IMR-90 (cell line): ENCODE results near the gene DCHS2. TPM values are rescaled to one million over a fixed set of nuclear protein-coding genes. Genes with fewer than 3 reads are reported as not detected.

Experiments
- ATAC-seq: fragments of 200-7000 bp; cut with Tn5 transposase; 2 replicates; pipeline ENCODE4 v1.9.1; 2020; ENCODE audit warnings: low read depth, mild to moderate bottlenecking, moderate library complexity
- BruUV-seq: library from RNA; stranded (reverse); fragments of 400-500 nt; replicated peaks from 2 replicates; lab custom pipeline; 2021; lab: Mats Ljungman, UMichigan
- CTCF ChIA-PET: fragments of 300-600 bp; formaldehyde crosslinking; extraction: SDS; loops from one replicate; lab custom pipeline; 2021; ENCODE audit warnings: antibody characterized with exemption; lab: Yijun Ruan, JAX
- POLR2A ChIA-PET: fragments of 300-600 bp; sonication (Branson Sonifier 250); formaldehyde crosslinking; loops from one replicate; lab custom pipeline; 2022; ENCODE audit warnings: antibody characterized with exemption; ENCODE audit not compliant: unreplicated experiment; lab: Charles Lee
- DNase-seq: peaks from one replicate; pipeline ENCODE4 v3.0.0; 2013
- H2AFZ ChIP-seq: replicated peaks from 2 replicates; pipeline ENCODE3; 2013; ENCODE audit warnings: low read length, mild to moderate bottlenecking; ENCODE audit not compliant: poor library complexity
- H2AK5ac ChIP-seq: 2 replicates; pipeline ENCODE4 v1.6.1; 2013; ENCODE audit warnings: low read depth, low read length, inconsistent platforms
- H2AK9ac ChIP-seq: replicated peaks from 2 replicates; pipeline ENCODE3; 2013; ENCODE audit warnings: mild to moderate bottlenecking, low read depth, low read length, moderate library complexity; ENCODE audit not compliant: poor library complexity
- H2BK120ac ChIP-seq: 2 replicates; pipeline ENCODE4 v1.6.1; 2013; ENCODE audit warnings: low read depth, low read length, inconsistent platforms
- H2BK15ac ChIP-seq: 3 replicates; pipeline ENCODE4 v1.6.1; 2013; ENCODE audit warnings: low read depth, low read length, inconsistent platforms
- H2BK20ac ChIP-seq: 2 replicates; pipeline ENCODE4 v1.6.1; 2013; ENCODE audit warnings: low read depth, mild to moderate bottlenecking, inconsistent platforms, low read length, moderate library complexity
- H2BK5ac ChIP-seq: 2 replicates; pipeline ENCODE4 v1.6.1; 2013; ENCODE audit warnings: mild to moderate bottlenecking, low read depth, low read length, inconsistent platforms; ENCODE audit not compliant: poor library complexity, severe bottlenecking
- H3K14ac ChIP-seq: replicated peaks from 2 replicates; pipeline ENCODE4 v1.6.1; 2013; ENCODE audit warnings: low read depth, low read length, inconsistent platforms
- H3K18ac ChIP-seq: 2 replicates; pipeline ENCODE4 v1.6.1; 2013; ENCODE audit warnings: low read depth, low read length, control low read depth
- H3K23ac ChIP-seq: 2 replicates; pipeline ENCODE4 v1.6.1; 2013; ENCODE audit warnings: low read depth, low read length, inconsistent platforms
- H3K27ac ChIP-seq: 2 replicates; pipeline ENCODE4 v1.5.1; 2013; ENCODE audit warnings: mild to moderate bottlenecking, control low read depth, low read length; ENCODE audit not compliant: insufficient read depth
- H3K27me3 ChIP-seq: 2 replicates; pipeline ENCODE4 v1.6.1; 2013; ENCODE audit warnings: low read length; ENCODE audit not compliant: control insufficient read depth, insufficient read depth
- H3K36me3 ChIP-seq: 2 replicates; pipeline ENCODE4 v1.6.1; 2013; ENCODE audit warnings: low read length, mixed read lengths; ENCODE audit not compliant: control insufficient read depth, insufficient read depth
- H3K4ac ChIP-seq: 2 replicates; pipeline ENCODE4 v1.6.1; 2013; ENCODE audit warnings: low read depth, low read length, inconsistent platforms
- H3K4me1 ChIP-seq: 2 replicates; pipeline ENCODE4 v1.6.1; 2013; ENCODE audit warnings: low read length, mixed read lengths; ENCODE audit not compliant: control insufficient read depth, insufficient read depth
- H3K4me2 ChIP-seq: 2 replicates; pipeline ENCODE4 v1.6.1; 2013; ENCODE audit warnings: low read depth, mild to moderate bottlenecking, control low read depth, low read length, moderate library complexity
- H3K4me3 ChIP-seq: 2 replicates; pipeline ENCODE4 v1.5.1; 2013; ENCODE audit warnings: low read depth, mild to moderate bottlenecking, control low read depth, low read length, moderate library complexity; ENCODE audit not compliant: insufficient read depth
- H3K56ac ChIP-seq: 2 replicates; pipeline ENCODE4 v1.6.1; 2013; ENCODE audit warnings: low read length, inconsistent platforms; ENCODE audit not compliant: insufficient read depth; ENCODE audit errors: extremely low read depth
- H3K79me1 ChIP-seq, 2 experiments: 2 replicates each; pipeline ENCODE4 v1.6.1; 2013; ENCODE audit warnings: low read length in 2 of 2, inconsistent platforms in 1 of 2, low read depth in 1 of 2
- H3K9ac ChIP-seq: 2 replicates; pipeline ENCODE4 v1.6.1; 2013; ENCODE audit warnings: low read depth, low read length, control low read depth
- H3K9me1 ChIP-seq: 2 replicates; pipeline ENCODE4 v1.6.1; 2013; ENCODE audit warnings: low read length, inconsistent platforms; ENCODE audit not compliant: insufficient read depth
- H3K9me3 ChIP-seq: 2 replicates; pipeline ENCODE4 v1.6.1; 2013; ENCODE audit warnings: low read length; ENCODE audit not compliant: control insufficient read depth, insufficient read depth
- H4K20me1 ChIP-seq: 2 replicates; pipeline ENCODE4 v1.6.1; 2013; ENCODE audit warnings: low read length, inconsistent platforms; ENCODE audit not compliant: insufficient read depth
- H4K5ac ChIP-seq: 2 replicates; pipeline ENCODE4 v1.6.1; 2013; ENCODE audit warnings: mild to moderate bottlenecking, low read depth, low read length, control low read depth
- H4K8ac ChIP-seq, 2 experiments: 2 replicates each; pipeline ENCODE4 v1.6.1; 2013; ENCODE audit warnings: low read depth in 2 of 2, low read length in 2 of 2, control low read depth in 1 of 2, inconsistent platforms in 1 of 2
- H4K91ac ChIP-seq: 2 replicates; pipeline ENCODE4 v1.6.1; 2013; ENCODE audit warnings: low read depth, low read length, inconsistent platforms; ENCODE audit not compliant: insufficient read depth
- BHLHE40 ChIP-seq: fragments of 150-350 bp; IDR thresholded peaks from 2 replicates; pipeline ENCODE4 v1.6.1; 2016; ENCODE audit warnings: mild to moderate bottlenecking, low read depth, low read length
- CEBPB ChIP-seq: IDR thresholded peaks from 2 replicates; pipeline ENCODE4 v1.6.1; 2012; ENCODE audit warnings: low read depth, low read length, improper control_type of control experiment
- FOS ChIP-seq: fragments of 150-350 bp; IDR thresholded peaks from 2 replicates; pipeline ENCODE4 v1.6.1; 2016; ENCODE audit warnings: low read depth, low read length
- MAFK ChIP-seq: IDR thresholded peaks from 2 replicates; pipeline ENCODE4 v1.6.1; 2012; ENCODE audit warnings: low read depth, low read length, improper control_type of control experiment
- MAZ ChIP-seq: IDR thresholded peaks from 2 replicates; pipeline ENCODE4 v1.6.1; 2012; ENCODE audit warnings: low read depth, mild to moderate bottlenecking, low read length, improper control_type of control experiment, moderate library complexity, borderline replicate concordance
- MXI1 ChIP-seq: IDR thresholded peaks from 2 replicates; pipeline ENCODE4 v1.6.1; 2012; ENCODE audit warnings: low read depth, mild to moderate bottlenecking, low read length, moderate library complexity, borderline replicate concordance
- NFE2L2 ChIP-seq: fragments of 150-350 bp; IDR thresholded peaks from 2 replicates; pipeline ENCODE4 v1.6.1; 2016; ENCODE audit warnings: low read depth, mild to moderate bottlenecking, low read length
- RAD21 ChIP-seq: IDR thresholded peaks from 2 replicates; pipeline ENCODE4 v1.6.1; 2012; ENCODE audit warnings: low read length, improper control_type of control experiment
- RCOR1 ChIP-seq: IDR thresholded peaks from 2 replicates; pipeline ENCODE4 v1.6.1; 2012; ENCODE audit warnings: mild to moderate bottlenecking, low read length, improper control_type of control experiment; ENCODE audit not compliant: insufficient replicate concordance
- RFX5 ChIP-seq: IDR thresholded peaks from 2 replicates; pipeline ENCODE4 v1.8.0; 2012; ENCODE audit warnings: low read depth, mild to moderate bottlenecking, low read length, moderate library complexity
- SMC3 ChIP-seq: fragments of 150-350 bp; IDR thresholded peaks from 2 replicates; pipeline ENCODE4 v1.6.1; 2016; ENCODE audit warnings: low read depth, mild to moderate bottlenecking, antibody characterized with exemption, low read length, moderate library complexity
- WGBS, 2 experiments: methylation state at CpG; one replicate each; pipeline versions ENCODE4 v1.1.5 to v1.1.7; 2013; ENCODE audit warnings: missing lambda C conversion rate in 2 of 2; ENCODE audit not compliant: insufficient read length in 1 of 2; ENCODE audit errors: extremely low coverage in 2 of 2; 5-methylcytosine and 5-hydroxymethylcytosine counted together
- dilution Hi-C: fragments of 300-500 bp; cut with HindIII; formaldehyde crosslinking; loops from one replicate; pipeline ENCODE4 v1.14.3; 2018; ENCODE audit warnings: low sequenced_read_pairs; ENCODE audit not compliant: unreplicated experiment
- in situ Hi-C: fragments of 300-500 bp; cut with MboI; formaldehyde crosslinking; loops from 3 replicates; pipeline ENCODE4 v1.14.3; 2019; ENCODE audit warnings: low sequenced_read_pairs, inconsistent platforms, mixed read lengths
- intact Hi-C: fragments of 100-400 bp; cut with micrococcal nuclease; formaldehyde crosslinking; loops from 2 replicates; pipeline ENCODE4 v1.10.0; 2022
- polyA plus RNA-seq, 3 experiments: library from polyadenylated mRNA; depleted of rRNA; stranded (reverse); fragments of >200 nt; gene quantifications; 2 replicates each; pipeline ENCODE4 v1.2.3, GENCODE V29; 2012; ENCODE audit warnings: low replicate concordance in 1 of 3
- total RNA-seq: library from RNA; depleted of rRNA; stranded (reverse); fragments of >200 nt; gene quantifications from 2 replicates; pipeline ENCODE4 v1.2.3, GENCODE V29; 2012
- TF ChIP-seq, protein P1 (sequence below): fragments of 150-350 bp; IDR thresholded peaks from 2 replicates; pipeline ENCODE4 v1.6.1; 2016; ENCODE audit warnings: low read depth, mild to moderate bottlenecking, low read length, moderate library complexity, borderline replicate concordance
- TF ChIP-seq, protein P2 (sequence below): fragments of 150-350 bp; IDR thresholded peaks from 2 replicates; pipeline ENCODE4 v1.6.1; 2017; ENCODE audit warnings: mild to moderate bottlenecking, antibody characterized with exemption, low read length, low read depth

Gene DCHS2
- total and polyA plus RNA-seq, 2 of the 4 experiments (the other 2 are of a cell fraction): not detected

DNA sequence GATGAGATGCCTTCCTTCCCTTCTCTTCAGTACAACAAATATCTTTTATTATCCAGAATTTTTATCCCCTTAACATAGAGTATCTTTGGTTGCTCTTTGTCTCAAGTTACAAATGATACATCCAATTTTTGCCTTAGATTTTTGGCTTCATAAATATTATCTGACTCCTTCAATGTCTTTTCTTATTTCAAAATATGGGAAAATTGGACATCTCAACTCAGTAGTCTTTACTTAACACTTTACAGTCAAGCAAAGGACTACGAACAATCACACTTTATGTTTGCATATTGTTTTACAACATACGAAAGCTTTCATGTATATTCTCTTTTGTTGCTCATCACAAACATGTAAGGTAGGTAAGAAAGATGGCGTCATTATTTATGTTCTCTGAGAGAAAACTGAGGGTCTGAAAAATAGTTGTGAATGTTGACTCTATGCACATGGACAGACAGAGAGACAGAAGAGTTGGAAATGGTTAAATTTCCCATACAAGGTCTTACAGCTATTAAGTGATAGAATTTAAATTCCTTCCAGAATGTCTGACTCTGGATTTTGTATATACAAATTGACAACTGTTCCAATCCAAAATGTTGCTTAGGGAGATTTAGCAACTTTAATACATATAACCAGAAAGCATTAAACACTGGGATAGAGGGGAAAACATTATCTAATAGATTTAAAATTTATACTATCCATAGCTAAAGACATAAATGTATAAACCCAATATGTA, 29.4 kb downstream of the DCHS2 start:
- no peak overlapping the region for H2BK20ac ChIP-seq
- no peaks in the 10 kb centered on the region for H3K9me1 ChIP-seq
- H2BK120ac ChIP-seq: no peak overlapping the region
- no peak overlapping the region for H3K4me3 ChIP-seq
- H3K9me3 ChIP-seq: no peaks in the 10 kb centered on the region
- no peak overlapping the region for H4K8ac ChIP-seq
- no peak overlapping the region for H2AK9ac ChIP-seq
- H3K4me2 ChIP-seq: no peak overlapping the region
- dilution Hi-C loops: no loop called here
- no peak overlapping the region for H2BK15ac ChIP-seq
- no peaks in the 10 kb centered on the region for H3K27me3 ChIP-seq
- BruUV-seq: no TSS peak
- DNase-seq (no peak), ATAC-seq (no peak)
- ChIA-PET CTCF (no interaction called here), POLR2A (no interaction called here)
- H2BK5ac ChIP-seq: no peak overlapping the region
- in situ Hi-C loops: no loop called here
- H3K36me3 ChIP-seq: no peaks in the 10 kb centered on the region
- H2AFZ ChIP-seq: no peak overlapping the region
- H3K18ac ChIP-seq: no peak overlapping the region
- no CpG with 5 or more reads among the region's 3 CpGs for WGBS, 2 experiments
- intact Hi-C loops: no loop called here
- H3K56ac ChIP-seq: no peak overlapping the region
- H3K9ac ChIP-seq: no peak overlapping the region
- H4K5ac ChIP-seq: no peak overlapping the region
- no peaks in the 10 kb centered on the region for H3K79me1 ChIP-seq
- TF ChIP-seq RFX5 (no peak), BHLHE40 (no peak), MAZ (no peak), SMC3 (no peak), FOS (no peak), RCOR1 (no peak), MAFK (no peak), MXI1 (no peak), NFE2L2 (no peak), RAD21 (no peak), CEBPB (no peak)
- TF ChIP-seq, protein P1, sequence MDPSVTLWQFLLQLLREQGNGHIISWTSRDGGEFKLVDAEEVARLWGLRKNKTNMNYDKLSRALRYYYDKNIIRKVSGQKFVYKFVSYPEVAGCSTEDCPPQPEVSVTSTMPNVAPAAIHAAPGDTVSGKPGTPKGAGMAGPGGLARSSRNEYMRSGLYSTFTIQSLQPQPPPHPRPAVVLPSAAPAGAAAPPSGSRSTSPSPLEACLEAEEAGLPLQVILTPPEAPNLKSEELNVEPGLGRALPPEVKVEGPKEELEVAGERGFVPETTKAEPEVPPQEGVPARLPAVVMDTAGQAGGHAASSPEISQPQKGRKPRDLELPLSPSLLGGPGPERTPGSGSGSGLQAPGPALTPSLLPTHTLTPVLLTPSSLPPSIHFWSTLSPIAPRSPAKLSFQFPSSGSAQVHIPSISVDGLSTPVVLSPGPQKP: no peak
- TF ChIP-seq, protein P2, sequence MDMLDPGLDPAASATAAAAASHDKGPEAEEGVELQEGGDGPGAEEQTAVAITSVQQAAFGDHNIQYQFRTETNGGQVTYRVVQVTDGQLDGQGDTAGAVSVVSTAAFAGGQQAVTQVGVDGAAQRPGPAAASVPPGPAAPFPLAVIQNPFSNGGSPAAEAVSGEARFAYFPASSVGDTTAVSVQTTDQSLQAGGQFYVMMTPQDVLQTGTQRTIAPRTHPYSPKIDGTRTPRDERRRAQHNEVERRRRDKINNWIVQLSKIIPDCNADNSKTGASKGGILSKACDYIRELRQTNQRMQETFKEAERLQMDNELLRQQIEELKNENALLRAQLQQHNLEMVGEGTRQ: no peak
- no peaks in the 10 kb centered on the region for H4K20me1 ChIP-seq
- no peak overlapping the region for H3K27ac ChIP-seq
- H3K14ac ChIP-seq: no peak overlapping the region
- H4K91ac ChIP-seq: no peak overlapping the region
- no peak overlapping the region for H2AK5ac ChIP-seq
- no peaks in the 10 kb centered on the region for H3K4me1 ChIP-seq
- no peak overlapping the region for H3K4ac ChIP-seq
- H3K23ac ChIP-seq: no peak overlapping the region
